K562 (cell line): ENCODE results near the gene LEUTX. TPM values are rescaled to one million over a fixed set of nuclear protein-coding genes. Genes with fewer than 3 reads are reported as not detected.
"Not testable (repeated sequence)": the region's sequence is repeated elsewhere in the genome, so short reads cannot be mapped to it uniquely, and the experiment has no call there.

ENCODE experiments used
- ATAC-seq: fragments of 200-7000 bp; cut with Tn5 transposase; 3 replicates; pipeline ENCODE4 v1.9.1; 2020; ENCODE audit warnings: moderate library complexity
- BruUV-seq: library from RNA; stranded (reverse); fragments of 400-500 nt; replicated peaks from 2 replicates; lab custom pipeline; 2021; lab: Mats Ljungman, UMichigan
- CTCF ChIA-PET: fragments of 300-600 bp; formaldehyde crosslinking; extraction: SDS; loops from one replicate; lab custom pipeline; 2021; ENCODE audit warnings: low intra/inter-chr PET ratio; lab: Yijun Ruan, JAX
- POLR2A ChIA-PET: fragments of 300-600, 350-650 bp; sonication (Branson Sonifier 250); formaldehyde crosslinking; extraction: SDS; loops from one replicate; lab custom pipeline; 2021; ENCODE audit warnings: antibody characterized with exemption, inconsistent platforms; lab: Yijun Ruan, JAX
- DNase-seq, 4 experiments: peaks; one replicate each; pipeline versions ENCODE4 v3.0.0 to v3.0.0-alpha.2; 2011 to 2018; ENCODE audit warnings: low spot score in 3 of 4, mixed read lengths in 3 of 4; ENCODE audit errors: extremely low read depth in 1 of 4
- FAIRE-seq: peaks from 2 replicates; lab custom pipeline; 2011; peaks lifted over from hg19 to GRCh38; lab: Jason Lieb, UNC
- H2AFZ ChIP-seq: 2 replicates; pipeline ENCODE4 v1.6.0; 2011; ENCODE audit warnings: low read depth, low read length, control low read depth, inconsistent platforms
- H3K27ac ChIP-seq: fragments of 200-600 bp; 3 replicates; pipeline ENCODE4 v1.8.0; 2011; ENCODE audit warnings: low read depth, mild to moderate bottlenecking, control low read depth, inconsistent platforms, low read length, moderate library complexity, mixed read lengths; ENCODE audit errors: extremely low read depth
- H3K27me3 ChIP-seq, 2 experiments: fragments of 300-600 bp in 1 of 2; 2 replicates in 1 of 2; 3 replicates in 1 of 2; pipeline versions ENCODE4 v1.6.0 to v1.8.0; 2011; ENCODE audit warnings: inconsistent platforms in 2 of 2, low read length in 2 of 2, mild to moderate bottlenecking in 1 of 2, mixed read lengths in 1 of 2, moderate library complexity in 1 of 2; ENCODE audit not compliant: control insufficient read depth in 2 of 2, insufficient read depth in 2 of 2
- H3K36me3 ChIP-seq: fragments of 300-600 bp; 3 replicates; pipeline ENCODE4 v1.8.0; 2011; ENCODE audit warnings: mild to moderate bottlenecking, low read length, inconsistent platforms; ENCODE audit not compliant: control insufficient read depth, insufficient read depth
- H3K4me1 ChIP-seq, 2 experiments: fragments of 200-600 bp in 1 of 2; replicated peaks in 1 of 2; 2 replicates in 1 of 2; 3 replicates in 1 of 2; pipeline versions ENCODE4 v1.5.1 to v1.8.0; 2011; ENCODE audit warnings: inconsistent platforms in 2 of 2, low read length in 2 of 2, mild to moderate bottlenecking in 1 of 2, mixed read lengths in 1 of 2, moderate library complexity in 1 of 2; ENCODE audit not compliant: control insufficient read depth in 2 of 2, insufficient read depth in 2 of 2
- H3K4me2 ChIP-seq: 2 replicates; pipeline ENCODE4 v1.6.1; 2011; ENCODE audit warnings: low read length, control low read depth, inconsistent platforms, mixed read lengths; ENCODE audit not compliant: insufficient read depth
- H3K4me3 ChIP-seq: fragments of 200-600 bp; sonication (generic), shearing (Covaris generic); 2 replicates; pipeline ENCODE4 v1.5.1; 2016; ENCODE audit warnings: control low read depth, inconsistent platforms
- H3K79me2 ChIP-seq: fragments of 200-600 bp; 3 replicates; pipeline ENCODE4 v1.8.0; 2011; ENCODE audit warnings: low read length, inconsistent platforms; ENCODE audit not compliant: control insufficient read depth, insufficient read depth
- H3K9ac ChIP-seq, 2 experiments: 2 replicates each; pipeline versions ENCODE4 v1.6.0 to v1.6.1; 2011; ENCODE audit warnings: low read depth in 2 of 2, low read length in 2 of 2, control low read depth in 1 of 2, inconsistent platforms in 1 of 2, mild to moderate bottlenecking in 1 of 2, mixed read lengths in 1 of 2; ENCODE audit not compliant: insufficient read depth in 1 of 2
- H3K9me1 ChIP-seq: one replicate; pipeline ENCODE4 v1.6.0; 2011; ENCODE audit warnings: inconsistent platforms, mild to moderate bottlenecking, low read length, moderate library complexity; ENCODE audit not compliant: control insufficient read depth, insufficient read depth
- H3K9me3 ChIP-seq: replicated peaks from 2 replicates; pipeline ENCODE4 v1.5.1; 2011; ENCODE audit warnings: low read depth, low read length, inconsistent platforms; ENCODE audit not compliant: control insufficient read depth, insufficient read depth
- H4K20me1 ChIP-seq: replicated peaks from 2 replicates; pipeline ENCODE4 v1.6.1; 2011; ENCODE audit warnings: low read length, inconsistent platforms, mixed read lengths; ENCODE audit not compliant: control insufficient read depth, insufficient read depth
- BCLAF1 ChIP-seq, 2 experiments: fragments of 450-650 bp in 1 of 2; IDR thresholded peaks; 2 replicates each; pipeline ENCODE4 v1.6.1; 2011 to 2017; ENCODE audit warnings: low read depth in 2 of 2, antibody characterized with exemption in 1 of 2, borderline replicate concordance in 1 of 2, low read length in 1 of 2, mild to moderate bottlenecking in 1 of 2, mixed read lengths in 1 of 2; ENCODE audit not compliant: control insufficient read depth in 1 of 2
- PHF8 ChIP-seq: fragments of 200-600 bp; sonication (generic); IDR thresholded peaks from 2 replicates; pipeline ENCODE4 v1.6.1; 2012; ENCODE audit warnings: mixed run types, mild to moderate bottlenecking, inconsistent platforms, low read length, moderate library complexity, borderline replicate concordance
- THRB ChIP-seq: fragments of 450-650 bp; formaldehyde crosslinking; conservative IDR thresholded peaks from 2 replicates; pipeline ENCODE4 v1.4.0; 2022; ENCODE audit warnings: mild to moderate bottlenecking, missing genetic modification characterization
- USF1 ChIP-seq: sonication (generic); formaldehyde crosslinking; IDR thresholded peaks from 2 replicates; pipeline ENCODE4 v1.9.0; 2022; ENCODE audit warnings: mild to moderate bottlenecking, missing genetic modification reagents
- WGBS: fragments of 100-300 bp; shearing (Covaris generic); methylation state at CpG from one replicate; pipeline ENCODE4 v1.1.6; 2016; ENCODE audit warnings: low coverage, mixed read lengths; ENCODE audit not compliant: insufficient coverage; ENCODE audit errors: missing lambda C conversion rate; 5-methylcytosine and 5-hydroxymethylcytosine counted together
- in situ Hi-C: fragments of 300-500 bp; cut with MboI; formaldehyde crosslinking; loops from 4 replicates; pipeline ENCODE4 v1.15.0; 2018; ENCODE audit warnings: inconsistent platforms, mixed read lengths
- intact Hi-C: fragments of 100-400 bp; cut with micrococcal nuclease; formaldehyde crosslinking; loops from 2 replicates; pipeline ENCODE4 v1.14.2; 2022
- polyA plus RNA-seq, 8 experiments: library from polyadenylated mRNA; depleted of rRNA in 4 of 8; stranded (reverse) in 5 of 8; unstranded in 3 of 8; fragments of >200 nt; fragmentation: Nextera tagmentation in 2 of 8; fragmentation: Illumina TruSeq in 1 of 8; extraction: Ambion mirVana in 2 of 8; extraction: Trizol in 1 of 8; gene quantifications; 2 replicates each; pipeline versions ENCODE4 v1.2.1 to v1.2.3, GENCODE V29; 2011 to 2014; ENCODE audit warnings: inconsistent platforms in 1 of 8, missing spikeins in 1 of 8
- total RNA-seq, 7 experiments: library from RNA; depleted of rRNA in 6 of 7; stranded (reverse); fragments of >200 nt in 6 of 7; fragmentation: Illumina TruSeq in 2 of 7; extraction: Trizol in 2 of 7; gene quantifications; 2 replicates each; pipeline versions ENCODE4 v1.2.1 to v1.2.3, GENCODE V29; 2011 to 2021; ENCODE audit warnings: low replicate concordance in 1 of 7

The LEUTX gene
- total and polyA plus RNA-seq, 9 of the 15 experiments (the other 6 are each of a cell fraction or from before 2014, with no cell fraction given), result not detected

- WGBS, result 28% methylated on average over 6 of the region's 6 CpGs
Measured at GRCh38 chr19:39814111-39814510, 35.5 kb downstream of the LEUTX start.

GRCh38 chr19:39814595-39814994 lies 35.9 kb downstream of the LEUTX start:
- ChIA-PET CTCF (no interaction called here), POLR2A (interaction anchor here (1.1 kb wide), 1 partner anchor 14 kb away, joined by 3 read pairs; no protein-coding TSS in a partner anchor)
- ATAC-seq, result no peak
- Histone ChIP-seq H3K79me2 (no peaks in the 10 kb centered on the region), H3K9me3 (no peaks in the 10 kb centered on the region), H3K27me3 (peaks cover 4 to 15% of the 10 kb centered on the region in 2 experiments; a peak in 2 of 5 replicates), H2AFZ (no peak overlapping the region), H3K4me1 (no peaks in the 10 kb centered on the region), H3K9me1 (no peaks in the 10 kb centered on the region), H4K20me1 (no peaks in the 10 kb centered on the region; the same call in 1 of the 2 replicates), H3K36me3 (no peaks in the 10 kb centered on the region), H3K9ac (no peak overlapping the region), H3K4me3 (no peak overlapping the region), H3K27ac (no peak overlapping the region), H3K4me2 (no peak overlapping the region)
- BruUV-seq, result no TSS peak
- FAIRE-seq, result no peak
- no peak for DNase-seq
- WGBS, result 14% methylated on average over 3 of the region's 3 CpGs
- in situ Hi-C loops (no loop called here), intact Hi-C loops (no loop called here)
- no peak for TF ChIP-seq USF1 (CRISPR knock-in tag)
- no peak for TF ChIP-seq BCLAF1 (IDR thresholded peaks at IDR 0.05; ENCODE audit: borderline replicate concordance in 1 of 2, control insufficient read depth in 1 of 2, low read depth in 2 of 2, low read length in 1 of 2)
- no peak for TF ChIP-seq THRB (CRISPR knock-in tag)
- no peak for TF ChIP-seq PHF8

More at GRCh38 chr19:39814111-39814510, 35.5 kb downstream of the LEUTX start:
- H3K4me1 ChIP-seq, H2AFZ ChIP-seq, H3K9me3 ChIP-seq, H3K27ac ChIP-seq, CTCF ChIA-PET, H3K4me2 ChIP-seq, H3K36me3 ChIP-seq, DNase-seq, intact Hi-C loops, ATAC-seq, H3K79me2 ChIP-seq, FAIRE-seq, in situ Hi-C loops, H3K9me1 ChIP-seq, H3K4me3 ChIP-seq, H3K9ac ChIP-seq, BruUV-seq, H4K20me1 ChIP-seq: not testable (repeated sequence)
- POLR2A ChIA-PET, result interaction anchor here (1.1 kb wide), 1 partner anchor 14 kb away, joined by 3 read pairs; no protein-coding TSS in a partner anchor
- peaks cover 5 to 18% of the 10 kb centered on the region in 2 experiments; a peak in 2 of 5 replicates for H3K27me3 ChIP-seq
